DND-41 (cell line): ENCODE results near the gene CFAP410.

Source experiments
- EZH2 ChIP-seq: IDR thresholded peaks from 3 replicates; pipeline ENCODE4 v1.6.1; 2012; ENCODE audit warnings: borderline replicate concordance, low read depth, mild to moderate bottlenecking, moderate library complexity, low read length, inconsistent platforms; ENCODE audit not compliant: severe bottlenecking
- TF ChIP-seq, protein P1 (sequence below): IDR thresholded peaks from 2 replicates; pipeline ENCODE4 v1.5.1; 2012; ENCODE audit warnings: borderline replicate concordance, low read length, moderate library complexity, mild to moderate bottlenecking; ENCODE audit not compliant: poor library complexity, severe bottlenecking; ENCODE audit errors: extremely low read depth

DNA sequence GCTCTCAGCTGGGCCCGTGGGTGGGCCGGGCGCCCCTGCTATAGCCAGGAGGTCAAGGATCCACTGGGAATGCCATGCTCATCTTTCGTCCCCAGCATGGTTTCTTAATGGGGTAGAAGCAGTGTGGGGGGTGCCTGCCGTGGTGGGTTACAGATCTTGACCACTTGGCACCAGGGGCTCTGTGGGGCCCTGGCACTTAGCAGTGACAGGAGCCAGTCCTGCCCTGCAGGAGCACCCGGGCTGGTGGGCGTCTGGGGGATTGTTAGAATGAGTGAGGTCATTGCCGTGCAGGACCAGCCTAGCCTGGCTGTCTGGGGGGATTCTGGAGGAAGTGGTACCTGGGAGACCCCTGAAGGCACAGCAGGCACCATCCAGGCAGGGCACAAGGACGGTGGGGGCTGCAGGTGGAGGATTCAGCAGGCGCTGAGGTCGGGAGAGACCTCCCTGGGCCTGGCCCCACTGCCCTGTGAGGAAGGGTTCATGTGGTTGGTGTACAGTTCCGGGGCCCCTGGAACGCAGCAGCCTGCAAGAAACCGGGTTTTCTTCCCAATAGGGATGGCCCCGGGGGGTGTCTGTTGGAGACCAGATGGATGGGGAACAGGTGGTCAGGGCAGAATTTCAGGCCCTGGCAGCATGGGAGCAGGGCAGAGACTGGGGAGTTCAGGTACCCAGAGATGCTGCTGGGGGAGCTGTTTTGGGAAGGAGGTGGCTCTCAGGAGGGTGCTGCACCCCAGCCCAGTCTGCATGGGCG is 48.7 kb downstream of the CFAP410 start:
- TF ChIP-seq, protein P1, sequence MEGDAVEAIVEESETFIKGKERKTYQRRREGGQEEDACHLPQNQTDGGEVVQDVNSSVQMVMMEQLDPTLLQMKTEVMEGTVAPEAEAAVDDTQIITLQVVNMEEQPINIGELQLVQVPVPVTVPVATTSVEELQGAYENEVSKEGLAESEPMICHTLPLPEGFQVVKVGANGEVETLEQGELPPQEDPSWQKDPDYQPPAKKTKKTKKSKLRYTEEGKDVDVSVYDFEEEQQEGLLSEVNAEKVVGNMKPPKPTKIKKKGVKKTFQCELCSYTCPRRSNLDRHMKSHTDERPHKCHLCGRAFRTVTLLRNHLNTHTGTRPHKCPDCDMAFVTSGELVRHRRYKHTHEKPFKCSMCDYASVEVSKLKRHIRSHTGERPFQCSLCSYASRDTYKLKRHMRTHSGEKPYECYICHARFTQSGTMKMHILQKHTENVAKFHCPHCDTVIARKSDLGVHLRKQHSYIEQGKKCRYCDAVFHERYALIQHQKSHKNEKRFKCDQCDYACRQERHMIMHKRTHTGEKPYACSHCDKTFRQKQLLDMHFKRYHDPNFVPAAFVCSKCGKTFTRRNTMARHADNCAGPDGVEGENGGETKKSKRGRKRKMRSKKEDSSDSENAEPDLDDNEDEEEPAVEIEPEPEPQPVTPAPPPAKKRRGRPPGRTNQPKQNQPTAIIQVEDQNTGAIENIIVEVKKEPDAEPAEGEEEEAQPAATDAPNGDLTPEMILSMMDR, result no peak
- no peak for TF ChIP-seq EZH2
